HG02943 (cell line): ENCODE results near the gene TMED7.
A peak's percentile ranks its signal among the peaks of the same experiment; 100 is the strongest.

Experiments used
- ATAC-seq: cut with Tn5 transposase; IDR thresholded peaks from one replicate; pipeline ENCODE4 v1.9.1; 2021; ENCODE audit warnings: mild to moderate bottlenecking, low read depth, moderate library complexity; ENCODE audit not compliant: unreplicated experiment

Gene TMED7

DNA sequence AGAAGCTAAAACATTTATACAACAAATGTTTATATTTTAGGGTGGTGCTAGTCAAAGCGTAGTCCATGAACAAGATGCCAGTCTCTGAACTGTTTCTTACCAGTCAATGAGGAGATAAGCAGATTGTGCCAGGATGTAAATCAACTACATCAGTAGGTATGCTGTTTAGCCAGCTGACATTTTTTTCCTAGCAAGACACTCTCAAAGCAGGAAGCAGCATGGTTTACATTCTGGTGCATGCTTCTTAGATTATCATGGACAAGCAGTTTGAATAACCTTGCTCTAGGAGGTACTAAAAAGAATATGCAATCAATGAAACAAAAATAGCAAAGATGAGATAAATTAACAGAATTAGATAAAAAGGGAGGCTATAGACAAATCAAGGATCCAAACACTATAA, 40.6 kb downstream of the TMED7 start:
- no peak for ATAC-seq

DNA sequence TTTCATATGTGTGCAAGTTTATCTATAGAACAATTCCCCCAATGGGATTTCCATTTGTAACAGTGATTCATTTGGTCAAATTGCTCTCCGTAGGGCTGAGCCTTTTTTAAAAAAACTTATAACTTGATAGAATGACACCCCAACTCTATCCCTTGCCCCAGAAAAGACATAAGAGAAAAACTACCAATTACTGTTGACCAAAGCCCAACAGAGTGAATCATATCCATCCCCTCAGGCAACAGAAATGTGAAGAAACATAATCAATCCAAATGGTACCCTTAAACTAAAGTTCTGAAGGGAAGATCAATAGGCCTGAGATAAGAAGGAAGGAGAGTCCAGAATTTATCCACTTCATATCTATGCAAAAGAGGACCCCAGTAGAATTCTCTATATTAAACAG, 41.3 kb downstream of the TMED7 start:
- no peak for ATAC-seq

DNA sequence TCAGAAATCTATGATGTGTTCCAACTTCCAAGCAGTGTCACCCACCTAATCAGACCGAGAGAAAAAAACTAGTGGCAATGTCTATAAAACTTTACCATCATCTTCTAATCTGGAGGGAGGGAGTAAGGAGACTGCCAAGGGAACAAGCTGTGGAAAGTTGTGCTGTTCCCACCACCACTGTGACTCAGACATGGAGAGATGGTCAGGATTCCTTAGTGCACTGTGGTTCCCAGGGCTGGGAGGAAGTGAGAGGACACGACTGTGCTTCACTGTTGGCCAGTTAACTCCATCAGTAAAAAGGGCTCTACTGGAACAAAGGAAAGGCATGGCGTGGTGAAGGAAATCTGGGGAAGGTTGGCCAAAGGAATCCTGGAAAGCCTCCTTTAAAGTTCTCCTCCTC, 42.4 kb downstream of the TMED7 start:
- ATAC-seq = no peak

DNA sequence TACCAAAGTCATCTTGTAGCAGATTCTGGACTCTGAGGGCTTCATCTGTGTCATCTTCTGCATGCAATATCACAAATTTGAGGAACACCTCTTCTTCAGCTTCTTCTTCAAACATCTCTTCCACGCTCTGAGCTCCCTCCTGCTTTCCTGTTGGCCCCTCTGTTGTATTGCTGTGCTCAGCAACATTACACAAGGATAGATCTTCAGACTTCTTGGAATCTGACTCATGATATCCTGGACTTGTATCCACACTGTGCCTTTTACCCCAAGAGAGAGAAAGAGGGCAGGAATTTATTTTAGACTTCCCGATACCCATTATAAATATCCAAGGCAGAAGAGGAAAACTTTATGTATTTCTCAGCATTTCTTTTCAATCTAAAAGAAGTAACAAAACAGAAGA, 44.9 kb downstream of the TMED7 start:
- no peak for ATAC-seq

DNA sequence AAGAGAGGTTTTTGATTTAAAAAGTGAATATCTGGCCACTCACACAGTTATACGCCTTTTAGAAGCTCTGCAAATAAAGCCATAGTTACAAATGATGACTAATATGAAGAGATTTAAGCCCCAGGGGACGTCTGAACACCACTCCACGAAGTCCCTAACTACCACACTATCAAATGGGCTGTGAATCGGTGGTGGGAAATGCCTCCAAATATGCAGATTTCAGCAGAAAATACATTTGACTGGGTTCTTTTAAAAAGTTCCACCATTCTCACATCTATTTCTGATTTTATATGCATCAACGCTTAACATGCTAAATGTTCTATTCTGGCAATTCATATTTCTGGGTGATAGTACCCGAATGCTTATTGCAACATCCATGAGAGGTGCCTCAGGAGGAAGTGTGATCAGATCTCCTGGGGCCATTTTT, 46.1 kb downstream of the TMED7 start:
- ATAC-seq = peak; percentile 59

DNA sequence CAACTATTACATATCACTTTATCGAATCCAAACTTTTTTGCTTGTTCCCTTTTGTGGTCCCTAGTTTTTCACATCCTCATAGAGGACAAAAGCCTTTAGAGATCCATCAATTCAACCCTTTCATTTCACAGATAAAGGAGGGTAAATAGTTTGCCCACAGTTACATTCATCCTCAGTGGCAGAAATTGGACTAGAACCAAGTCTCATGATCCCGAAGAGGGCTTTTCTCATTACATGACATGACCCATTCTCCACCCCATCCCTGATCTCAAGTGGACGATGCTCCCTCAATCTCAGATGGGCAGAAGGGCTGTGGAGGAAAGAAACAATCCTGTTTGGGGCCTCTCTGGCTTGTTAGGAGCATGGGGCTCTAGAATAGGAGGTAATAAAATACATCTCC, 46.6 kb downstream of the TMED7 start:
- ATAC-seq = no peak

DNA sequence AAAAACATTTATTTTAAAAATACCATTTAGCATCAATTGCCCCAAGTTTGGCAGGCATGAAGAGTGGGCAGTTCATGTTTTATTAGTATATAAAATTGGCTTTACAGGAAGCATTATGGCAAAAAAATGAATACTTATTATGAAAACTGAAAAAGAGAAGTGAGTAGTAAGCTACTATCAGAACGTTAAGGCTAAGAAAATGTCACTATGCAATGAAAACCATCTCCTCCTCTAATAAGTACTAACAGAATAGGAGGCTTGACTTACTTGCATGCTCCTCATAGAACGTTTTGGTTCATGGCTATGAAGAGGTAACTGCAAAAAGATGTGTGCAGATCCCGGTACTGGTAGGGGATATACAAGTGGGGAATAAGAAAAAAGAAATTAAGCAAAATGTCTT, 47.2 kb downstream of the TMED7 start:
- ATAC-seq = peak; percentile 55

DNA sequence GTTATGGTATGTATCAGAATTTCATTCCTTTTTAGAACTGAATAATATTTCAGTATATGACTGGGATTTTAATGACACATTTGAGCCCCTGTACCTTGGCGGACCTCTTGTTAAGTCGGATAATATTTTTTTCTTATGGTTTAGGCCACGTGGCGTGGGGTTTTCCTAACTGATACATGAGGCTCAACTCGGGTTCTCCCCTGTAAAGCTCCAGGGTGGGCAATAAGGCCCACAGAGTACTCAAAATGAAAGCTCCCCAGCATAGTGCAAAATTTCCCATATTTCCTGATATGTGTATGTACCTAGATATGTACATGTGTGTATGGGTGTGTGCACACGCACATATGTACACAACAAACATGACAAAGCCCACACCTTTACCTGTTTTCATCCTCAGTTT, 48.1 kb downstream of the TMED7 start:
- no peak for ATAC-seq

DNA sequence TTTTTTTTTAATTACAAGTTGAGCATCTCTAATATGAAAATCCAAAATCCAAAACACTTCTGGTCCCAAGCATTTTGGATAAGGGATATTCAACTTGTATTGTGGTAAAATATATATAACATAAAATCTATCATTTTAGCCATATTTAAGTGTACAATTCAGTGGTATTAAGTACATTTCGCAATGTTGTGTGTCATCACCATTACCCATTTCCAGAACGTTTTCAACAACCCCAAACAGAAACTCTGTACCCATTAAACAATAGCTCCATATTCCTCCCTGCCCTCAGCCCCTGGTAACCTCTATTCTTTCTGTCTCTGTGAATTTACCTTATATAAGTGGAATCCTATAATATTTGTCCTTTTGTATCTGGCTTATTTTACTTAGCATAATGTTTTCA, 48.5 kb downstream of the TMED7 start:
- no peak for ATAC-seq

DNA sequence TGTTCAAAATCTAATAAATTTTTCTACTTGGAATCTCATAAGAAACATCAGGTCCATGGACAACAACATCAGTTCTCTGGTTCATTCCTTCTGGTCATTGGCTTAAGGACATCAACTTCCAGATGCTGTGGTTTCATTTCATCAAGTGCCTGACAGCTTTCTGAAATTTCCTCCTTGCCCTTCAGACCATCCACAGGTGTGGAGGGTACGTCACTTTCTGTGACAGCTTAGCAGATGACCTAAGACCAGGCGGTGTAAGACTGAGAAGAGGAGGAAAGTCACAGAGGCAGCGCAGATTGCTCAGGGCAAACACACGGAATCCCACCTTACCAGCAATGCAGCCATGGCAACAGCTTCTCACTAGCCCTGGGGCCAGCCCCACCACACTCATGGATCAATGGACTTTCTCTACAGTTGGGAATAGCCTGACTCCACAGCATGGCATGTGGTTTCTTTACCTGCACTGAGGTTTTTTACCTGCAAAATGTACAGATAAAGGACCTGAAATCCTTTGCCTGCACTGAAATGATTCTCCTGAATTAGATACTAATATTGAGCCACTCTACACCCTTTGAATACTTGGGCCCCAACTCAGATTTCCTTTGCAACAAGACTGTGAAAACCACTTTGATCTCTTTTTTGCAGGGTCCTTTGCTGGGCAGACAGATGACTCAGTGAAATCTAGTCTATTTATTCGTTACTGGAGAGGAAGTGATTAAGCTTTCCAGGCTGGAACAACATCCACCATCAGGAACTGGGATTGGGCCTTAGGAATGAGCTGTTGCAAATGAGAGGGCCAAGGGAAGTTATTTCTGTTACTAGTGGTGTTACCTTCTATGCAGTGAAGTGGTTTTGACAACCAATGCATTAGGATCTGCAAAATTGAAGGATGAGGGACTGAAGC, 50.4 kb downstream of the TMED7 start:
- ATAC-seq = no peak

DNA sequence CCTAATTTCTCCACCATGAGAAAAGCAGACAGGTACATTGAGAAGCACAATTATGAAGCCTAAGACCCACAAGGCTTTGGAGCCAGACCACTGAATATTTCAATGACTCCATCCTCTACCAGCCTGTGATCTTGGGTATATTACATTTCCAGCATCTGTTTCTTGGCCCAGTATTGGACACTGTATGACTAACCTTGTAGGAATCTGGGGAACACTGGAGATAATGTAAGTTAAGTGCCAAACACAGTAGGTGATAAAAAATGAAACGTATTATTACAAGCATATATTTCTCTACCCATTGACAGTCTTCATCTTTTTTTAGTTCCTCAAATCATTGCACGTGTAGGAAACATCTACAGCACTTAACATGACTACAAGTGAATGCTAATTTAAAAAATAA, 52.7 kb downstream of the TMED7 start:
- no peak for ATAC-seq

DNA sequence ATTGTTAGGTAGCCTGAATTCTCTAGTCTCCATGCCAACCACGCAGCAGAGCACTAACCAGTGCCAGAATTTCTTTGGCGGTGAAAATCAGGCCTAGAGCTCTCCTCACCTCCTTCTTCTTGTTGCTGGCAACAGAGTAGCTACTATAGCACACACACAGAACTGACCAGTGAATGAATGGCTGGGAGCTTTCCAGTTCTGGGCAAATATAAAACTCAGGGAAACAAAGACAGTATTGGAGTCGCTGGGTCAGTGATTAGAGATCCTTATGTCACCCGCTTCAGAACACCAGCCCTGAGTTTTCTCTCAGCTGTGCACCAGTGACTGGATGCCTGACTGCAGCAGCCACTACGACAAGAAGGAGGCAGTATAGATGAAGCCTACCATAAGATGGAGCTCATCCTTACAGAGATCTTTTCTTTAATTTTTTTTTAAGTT, 54.4 kb downstream of the TMED7 start:
- no peak for ATAC-seq

DNA sequence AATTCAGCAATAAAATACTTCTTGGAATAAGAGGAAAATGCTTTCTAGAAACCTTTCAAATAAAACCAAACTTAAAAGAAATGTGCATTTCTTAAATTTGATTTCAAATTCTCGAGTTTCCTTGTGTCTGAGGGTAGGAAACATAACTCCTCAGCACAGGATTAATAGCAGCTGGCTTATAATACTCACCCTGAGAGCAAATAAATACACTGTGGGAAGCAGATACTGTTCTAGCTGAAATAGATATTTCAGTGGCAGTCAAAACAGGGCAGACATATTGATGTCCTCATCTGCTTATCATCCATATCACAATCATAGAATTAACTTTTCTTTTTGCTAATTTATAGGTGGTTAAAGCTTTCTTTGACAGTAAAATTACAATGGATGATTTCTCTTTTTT, 57.2 kb downstream of the TMED7 start:
- ATAC-seq = no peak

DNA sequence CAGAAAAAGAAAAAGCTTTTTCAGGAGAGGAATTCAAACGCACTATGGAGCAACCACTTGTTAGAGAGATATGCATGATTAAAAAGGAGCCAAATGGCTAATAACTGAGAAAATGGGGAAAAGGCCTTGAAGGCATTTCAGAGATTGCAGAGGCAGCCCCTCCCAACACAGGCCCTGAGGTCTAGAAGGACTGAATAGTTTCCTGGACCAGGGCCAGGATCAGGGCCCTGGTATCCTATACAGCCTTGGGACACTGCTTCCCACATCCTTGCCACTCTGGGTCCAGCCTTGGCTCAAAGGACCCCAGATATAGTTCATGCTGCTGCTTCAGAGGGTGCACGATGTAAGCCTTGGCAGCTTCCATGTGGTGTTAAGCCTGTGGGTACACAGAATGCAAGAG, 60.6 kb downstream of the TMED7 start:
- no peak for ATAC-seq
